Caki2 (cell line): ENCODE results near the gene MNDA. TPM values are rescaled to one million over a fixed set of nuclear protein-coding genes. Genes with fewer than 3 reads are reported as not detected.
"Not testable (repeated sequence)": the region's sequence is repeated elsewhere in the genome, so short reads cannot be mapped to it uniquely, and the experiment has no call there.

ENCODE experiments used
- DNase-seq: peaks from one replicate; pipeline ENCODE4 v3.0.0-alpha.2; 2015; ENCODE audit warnings: low read depth
- in situ Hi-C: cut with HindIII; loops from 2 replicates; pipeline ENCODE4 v1.10.0; 2016; ENCODE audit warnings: low sequenced_read_pairs, low pct_unique_long_range_greater_than_20kb, mixed read lengths
- total RNA-seq: library from RNA; depleted of rRNA; stranded (reverse); fragments of >200 nt; shearing (Covaris generic); gene quantifications from 2 replicates; pipeline ENCODE4 v1.2.3, GENCODE V29; 2014; ENCODE audit warnings: low replicate concordance; rRNA removed

The MNDA gene
- total RNA-seq, 1 experiment from 2014 or later, result not detected

GRCh38 chr1:158830074-158830677, 975 bp upstream of the MNDA start:
- DNase-seq, result no peak
- in situ Hi-C loops, result no loop called here

- in situ Hi-C loops, result no loop called here
Observed at GRCh38 chr1:158833264-158833663, 2.1 kb downstream of the MNDA start.

GRCh38 chr1:158836038-158836437, 4.9 kb downstream of the MNDA start:
- in situ Hi-C loops, result no loop called here
- DNase-seq, result no peak

More at GRCh38 chr1:158833264-158833663, 2.1 kb downstream of the MNDA start:
- no peak for DNase-seq

GRCh38 chr1:158838660-158839059, 7.5 kb downstream of the MNDA start:
- DNase-seq, result no peak
- in situ Hi-C loops, result no loop called here

DNA sequence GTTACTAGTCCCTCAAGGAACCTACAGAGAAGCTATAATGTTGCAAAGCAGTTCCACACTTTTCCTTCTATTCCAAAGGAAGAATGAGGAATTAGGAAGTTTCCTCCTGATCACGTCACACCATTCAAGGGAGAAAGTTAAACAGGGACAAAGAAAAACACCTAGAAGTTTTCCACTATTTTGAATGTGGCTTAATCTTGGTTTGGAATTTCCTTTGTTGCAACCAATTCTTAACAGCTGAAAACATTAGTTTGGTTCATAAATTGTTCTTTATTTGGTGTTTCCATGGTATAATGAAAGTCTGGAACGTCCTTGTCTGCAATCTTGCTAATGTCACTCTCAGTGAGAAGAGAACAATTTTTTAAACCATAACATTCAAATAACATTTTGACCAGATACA, 8.4 kb downstream of the MNDA start:
- in situ Hi-C loops, result no loop called here
- no peak for DNase-seq

DNA sequence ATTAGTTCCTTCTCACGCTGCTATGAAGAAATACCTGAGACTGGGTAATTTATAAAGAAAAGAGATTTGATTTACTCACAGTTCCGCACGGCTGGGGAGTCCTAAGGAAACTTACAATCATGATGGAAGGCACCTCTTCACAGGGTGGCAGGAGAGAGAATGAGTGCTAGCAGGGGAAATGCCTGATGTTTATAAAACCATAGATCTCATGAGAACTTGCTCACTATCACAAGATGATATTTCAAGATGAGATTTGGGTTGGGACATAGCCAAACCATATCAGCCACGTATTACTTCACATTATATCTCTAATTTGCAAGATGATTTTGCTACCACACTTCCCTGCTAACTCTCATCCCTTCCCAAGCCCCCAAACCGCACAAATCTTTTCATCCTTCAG, 9.1 kb downstream of the MNDA start:
- DNase-seq, result no peak
- in situ Hi-C loops, result no loop called here

- in situ Hi-C loops, result no loop called here
- DNase-seq, result no peak
Observed at GRCh38 chr1:158864595-158864994, 33.4 kb downstream of the MNDA start.

GRCh38 chr1:158870438-158870837, 39.3 kb downstream of the MNDA start:
- DNase-seq, in situ Hi-C loops: not testable (repeated sequence)

DNA sequence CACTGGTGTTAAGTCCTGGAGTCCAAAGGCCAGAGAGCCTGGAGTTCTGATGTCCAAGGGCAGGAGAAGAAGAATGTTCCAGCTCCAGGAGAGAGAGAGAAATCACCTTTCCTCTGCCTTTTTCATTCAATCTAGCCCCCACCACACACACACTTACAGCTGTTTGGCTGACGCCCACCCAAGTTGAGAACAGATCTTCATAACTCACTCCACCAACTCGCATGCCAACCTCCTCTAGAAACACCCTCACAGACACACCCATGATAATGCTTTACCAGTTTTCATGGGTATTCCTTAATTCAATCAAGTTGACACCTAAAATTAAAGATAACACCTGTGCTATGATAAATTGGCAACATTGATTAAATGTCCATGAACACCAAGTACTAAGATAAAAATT, 42.0 kb downstream of the MNDA start:
- no peak for DNase-seq

DNA sequence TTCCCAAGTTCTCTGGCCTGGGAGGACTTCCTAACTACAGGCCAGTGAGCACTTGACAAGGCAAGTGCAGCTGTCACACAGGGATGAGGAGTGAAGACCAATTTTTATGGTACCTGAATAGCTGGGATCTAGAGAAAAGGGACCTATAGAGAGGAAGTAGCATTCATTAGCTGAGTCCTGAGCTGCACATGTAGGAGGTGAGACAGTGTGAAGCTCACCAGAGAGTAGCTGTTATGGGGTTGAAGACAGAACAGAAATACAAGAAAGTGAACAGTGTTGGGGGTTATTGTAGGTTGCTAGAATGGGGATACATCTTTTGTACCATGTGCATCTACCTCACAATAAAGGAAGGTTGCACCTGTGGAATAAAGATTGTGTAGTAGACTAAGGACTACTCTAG, 62.5 kb downstream of the MNDA start:
- no peak for DNase-seq
- in situ Hi-C loops, result no loop called here

More for the DNA sequence above, 42.0 kb downstream of the MNDA start:
- in situ Hi-C loops, result no loop called here

GRCh38 chr1:158898722-158899121, 67.6 kb downstream of the MNDA start:
- DNase-seq, result no peak
- in situ Hi-C loops, result no loop called here

Other genes with a start within 250 kb of the MNDA start
- gene OR10Z1, start 226.1 kb upstream of the MNDA start, total RNA-seq, result not detected in 2 replicates
- not detected in 2 replicates for gene SPTA1, start 144.6 kb upstream of the MNDA start, total RNA-seq
- gene OR6K2, start 130.7 kb upstream of the MNDA start, total RNA-seq, result not detected in 2 replicates
- gene OR6K3, start 110.6 kb upstream of the MNDA start, total RNA-seq, result not detected in 2 replicates
- not detected in 2 replicates for gene OR6K6, start 76.6 kb upstream of the MNDA start, total RNA-seq
- gene OR6N1, start 59.2 kb upstream of the MNDA start, total RNA-seq, result not detected in 2 replicates
- not detected in 2 replicates for gene OR6N2, start 50.1 kb upstream of the MNDA start, total RNA-seq
- gene PYHIN1, start 100.2 kb downstream of the MNDA start, total RNA-seq, result not detected in 2 replicates
- 12.4 and 19.2 TPM in 2 replicates for gene IFI16, start 178.6 kb downstream of the MNDA start, total RNA-seq
- gene AIM2, start 245.4 kb downstream of the MNDA start, total RNA-seq, result not detected in 2 replicates